Measurements from ENCODE around the gene STAT4.
A peak's percentile ranks its signal among the peaks of the same experiment; 100 is the strongest.

STAT4 gene

GRCh38 chr2:191038741-191039140, 112.1 kb downstream of the STAT4 start:
- DNase-seq, result no peak

- DNase-seq, result peak; percentile 43
Measured at GRCh38 chr2:191038241-191038725, 112.5 kb downstream of the STAT4 start.

GRCh38 chr2:191037351-191037750, 113.4 kb downstream of the STAT4 start:
- DNase-seq, result no peak

GRCh38 chr2:191036363-191036762, 114.4 kb downstream of the STAT4 start:
- DNase-seq, result no peak

GRCh38 chr2:191032588-191033429, 118.0 kb downstream of the STAT4 start:
- no peak for DNase-seq

- DNase-seq, result no peak
Measured at GRCh38 chr2:191031256-191031655, 119.5 kb downstream of the STAT4 start.

GRCh38 chr2:191030521-191031154, 120.2 kb downstream of the STAT4 start:
- peak; percentile 39 for DNase-seq

GRCh38 chr2:191029280-191029950, 121.4 kb downstream of the STAT4 start:
- DNase-seq, result no peak

GRCh38 chr2:191026377-191026776, 124.4 kb downstream of the STAT4 start:
- no peak for DNase-seq

GRCh38 chr2:191025135-191025534, 125.7 kb downstream of the STAT4 start:
- no peak for DNase-seq

- DNase-seq, result no peak
Measured at GRCh38 chr2:191023235-191023679, 127.5 kb downstream of the STAT4 start.

GRCh38 chr2:191020742-191021381, 129.9 kb downstream of the STAT4 start:
- no peak for DNase-seq

GRCh38 chr2:191020221-191020741, 130.5 kb downstream of the STAT4 start:
- peak; percentile 88 for DNase-seq

GRCh38 chr2:191019376-191019775, 131.4 kb downstream of the STAT4 start:
- DNase-seq, result no peak

GRCh38 chr2:191018643-191019119, 132.1 kb downstream of the STAT4 start:
- DNase-seq, result no peak

GRCh38 chr2:191018048-191018447, 132.7 kb downstream of the STAT4 start:
- no peak for DNase-seq

GRCh38 chr2:191015831-191016230, 135.0 kb downstream of the STAT4 start:
- DNase-seq, result no peak

GRCh38 chr2:191015239-191015638, 135.6 kb downstream of the STAT4 start:
- no peak for DNase-seq

- DNase-seq, result no peak
Measured at GRCh38 chr2:191014653-191015020, 136.2 kb downstream of the STAT4 start.

- DNase-seq, result peak; percentile 94
Measured at GRCh38 chr2:191013932-191014652, 136.7 kb downstream of the STAT4 start, which contains the start of gene STAT1. STAT1 (minus strand) TSS chr2:191014171; CDS start chr2:191010003, 4,168 bp downstream.

- DNase-seq, result no peak
Measured at GRCh38 chr2:191013682-191013931, 137.2 kb downstream of the STAT4 start.

Measured in activated gamma-delta T cell treated with Interleukin-2 at 50 U/mL for 16 hours (primary cell).